ENCODE measurements around the gene OR1E2. TPM values are rescaled to one million over a fixed set of nuclear protein-coding genes. Genes with fewer than 3 reads are reported as not detected.
A peak's percentile ranks its signal among the peaks of the same experiment; 100 is the strongest.
"Not testable (repeated sequence)": the region's sequence is repeated elsewhere in the genome, so short reads cannot be mapped to it uniquely, and the experiment has no call there.

Gene OR1E2
- total RNA-seq, 4 donors from 2014 or later = not detected

GRCh38 chr17:3400055-3400454 lies 33.6 kb downstream of the OR1E2 start:
- Histone ChIP-seq H3K4me1 (no peaks in the 10 kb centered on the region), H3K36me3 (no peaks in the 10 kb centered on the region), H3K27ac (replicated peaks in 1 of 4) (no peak overlapping the region), H3K27me3 (peaks cover 0 to 6% (median 0%) of the 10 kb centered on the region in 4 donors), H3K4me3 (no peak overlapping the region), H3K9me3 (no peaks in the 10 kb centered on the region)
- DNase-seq (ENCODE audit: extremely low spot score) = no peak
- 53% methylated on average over 6 of the region's 6 CpGs for WGBS
- TF ChIP-seq POLR2AphosphoS5 (IDR thresholded peaks at IDR 0.05) = no peak
- TF ChIP-seq POLR2A (IDR thresholded peaks at IDR 0.05; ENCODE audit: low read depth) = no peak
- intact Hi-C loops (cut with DNase I) = no loop called here

- H3K36me3 ChIP-seq = no peaks in the 10 kb centered on the region
- H3K4me3 ChIP-seq = no peak within 1 kb of the TSS
- no peak within 1 kb of the TSS for H3K27ac ChIP-seq (replicated peaks in 1 of 4)
- intact Hi-C loops (cut with DNase I) = no loop called here
- peaks cover 0 to 6% (median 0%) of the 10 kb centered on the region in 4 donors for H3K27me3 ChIP-seq
- no peak for DNase-seq (ENCODE audit: extremely low spot score)
- no peaks in the 10 kb centered on the region for H3K4me1 ChIP-seq
- WGBS = 82% methylated on average over 1 of the region's 1 CpG
- no peak for TF ChIP-seq EP300 (IDR thresholded peaks at IDR 0.05)
- TF ChIP-seq CTCF (IDR thresholded peaks at IDR 0.05) = no peak
- no peak for TF ChIP-seq POLR2A (IDR thresholded peaks at IDR 0.05; ENCODE audit: low read depth)
- TF ChIP-seq POLR2AphosphoS5 (IDR thresholded peaks at IDR 0.05) = no peak
- no peaks in the 10 kb centered on the region for H3K9me3 ChIP-seq
These were observed 35.3 kb downstream of the OR1E2 start, which contains the start of gene OR1E1 for GRCh38 chr17:3398310-3398709. TSS of gene OR1E1 (minus strand) at chr17:3398410. CDS start at chr17:3398410, 0 bp downstream.

GRCh38 chr17:3397801-3398200 lies 35.8 kb downstream of the OR1E2 start:
- DNase-seq (ENCODE audit: extremely low spot score); H3K4me3 ChIP-seq; H3K27me3 ChIP-seq; H3K36me3 ChIP-seq; H3K4me1 ChIP-seq; H3K9me3 ChIP-seq; H3K27ac ChIP-seq (replicated peaks in 1 of 4); intact Hi-C loops (cut with DNase I): not testable (repeated sequence)
- 46% methylated on average over 6 of the region's 7 CpGs for WGBS

GRCh38 chr17:3389791-3390190 lies 43.9 kb downstream of the OR1E2 start:
- no peak for DNase-seq (ENCODE audit: extremely low spot score)
- Histone ChIP-seq H3K27ac (replicated peaks in 1 of 4) (no peak overlapping the region), H3K4me3 (no peak overlapping the region), H3K4me1 (no peaks in the 10 kb centered on the region), H3K27me3 (peaks cover 0 to 26% (median 12%) of the 10 kb centered on the region in 4 donors), H3K36me3 (no peaks in the 10 kb centered on the region), H3K9me3 (peaks cover 0 to 6% (median 0%) of the 10 kb centered on the region in 4 donors)
- intact Hi-C loops (cut with DNase I) = no loop called here
- TF ChIP-seq EP300 (IDR thresholded peaks at IDR 0.05) (no peak), POLR2A (IDR thresholded peaks at IDR 0.05; ENCODE audit: low read depth) (no peak), CTCF (IDR thresholded peaks at IDR 0.05) (no peak), POLR2AphosphoS5 (IDR thresholded peaks at IDR 0.05) (no peak)
- WGBS = 78% methylated on average over 4 of the region's 4 CpGs

GRCh38 chr17:3385869-3386816 lies 47.5 kb downstream of the OR1E2 start, which contains the start of gene OR3A2:
TSS of gene OR3A2 (minus strand) at chr17:3386308.
- Histone ChIP-seq H3K36me3 (no peaks in the 10 kb centered on the region), H3K27ac (replicated peaks in 1 of 4) (no peak within 1 kb of the TSS), H3K9me3 (no peaks in the 10 kb centered on the region), H3K4me1 (no peaks in the 10 kb centered on the region), H3K4me3 (peak within 1 kb of the TSS in 2 of 4 donors; percentile 16 to 18), H3K27me3 (peaks cover 0 to 35% (median 12%) of the 10 kb centered on the region in 4 donors)
- intact Hi-C loops (cut with DNase I) = no loop called here
- no peak for TF ChIP-seq CTCF (IDR thresholded peaks at IDR 0.05)
- no peak for TF ChIP-seq POLR2AphosphoS5 (IDR thresholded peaks at IDR 0.05)
- TF ChIP-seq EP300 (IDR thresholded peaks at IDR 0.05) = no peak
- no peak for TF ChIP-seq POLR2A (IDR thresholded peaks at IDR 0.05; ENCODE audit: low read depth)
- WGBS = 45% methylated on average over 55 of the region's 92 CpGs
- DNase-seq (ENCODE audit: extremely low spot score) = no peak

Other genes starting within 250 kb of the OR1E2 start
- not detected for gene OR1A2, start 236.3 kb downstream of the OR1E2 start, total RNA-seq
- gene OR1A1, start 226.2 kb downstream of the OR1E2 start, total RNA-seq = not detected
- gene OR3A1, start 135.5 kb downstream of the OR1E2 start, total RNA-seq = not detected
- under 1 TPM in 1 of 4 donors, not detected in 3; 0.65 TPM for gene OR3A2, start 47.5 kb downstream of the OR1E2 start, total RNA-seq
- not detected for gene OR1E1, start 35.4 kb downstream of the OR1E2 start, total RNA-seq
- not detected for gene OR3A3, start 22.5 kb downstream of the OR1E2 start, total RNA-seq
- under 1 TPM in 2 of 4 donors, not detected in 2; 0.39 to 0.50 TPM for gene SPATA22, start 38.0 kb upstream of the OR1E2 start, total RNA-seq
- gene ASPA, start 42.2 kb upstream of the OR1E2 start, total RNA-seq = 1 to 10 TPM; 1.7 to 2.9 (median 2.5) TPM
- under 1 TPM; 0.26 to 0.83 (median 0.45) TPM for gene TRPV3, start 124.0 kb upstream of the OR1E2 start, total RNA-seq
- 1 to 10 TPM; 2.0 to 5.0 (median 3.1) TPM for gene TRPV1, start 175.6 kb upstream of the OR1E2 start, total RNA-seq
- gene SHPK, start 202.4 kb upstream of the OR1E2 start, total RNA-seq = 10 to 100 TPM in 1 of 4 donors, 1 to 10 TPM in 3; 5.0 to 10.7 (median 5.6) TPM
- gene CTNS, start 202.9 kb upstream of the OR1E2 start, total RNA-seq = 10 to 100 TPM; 10.4 to 20.3 (median 15.5) TPM
- gene TAX1BP3, start 234.7 kb upstream of the OR1E2 start, total RNA-seq = 100 to 1,000 TPM in 3 of 4 donors, 10 to 100 TPM in 1; 98.0 to 175 (median 115) TPM
- gene EMC6, start 235.0 kb upstream of the OR1E2 start, total RNA-seq = 10 to 100 TPM; 15.8 to 38.2 (median 23.6) TPM